HL-60/S4 treated with phorbol 12-myristate 13-acetate at 8.2 ng/mL for 4 days and 3 days (cell line): ENCODE measurements around the gene IRS1.

ENCODE experiments used
- in situ Hi-C: fragments of 300-500 bp; cut with MboI; formaldehyde crosslinking; loops from 2 replicates; pipeline ENCODE4 v1.15.0; 2022; ENCODE audit warnings: low sequenced_read_pairs

The IRS1 gene

GRCh38 chr2:226791056-226791486 is 8.5 kb downstream of the IRS1 start:
- in situ Hi-C loops: no loop called here

- in situ Hi-C loops: no loop called here
Measured at GRCh38 chr2:226790431-226790830, 9.2 kb downstream of the IRS1 start.

GRCh38 chr2:226790011-226790410 is 9.6 kb downstream of the IRS1 start:
- in situ Hi-C loops: no loop called here

- in situ Hi-C loops: no loop called here
Measured at GRCh38 chr2:226788881-226789490, 10.6 kb downstream of the IRS1 start.

- in situ Hi-C loops: no loop called here
Measured at GRCh38 chr2:226788064-226788463, 11.6 kb downstream of the IRS1 start.

GRCh38 chr2:226783885-226784284 is 15.7 kb downstream of the IRS1 start:
- in situ Hi-C loops: no loop called here

- in situ Hi-C loops: no loop called here
Measured at GRCh38 chr2:226782092-226782713, 17.4 kb downstream of the IRS1 start.

GRCh38 chr2:226780431-226780830 is 19.2 kb downstream of the IRS1 start:
- in situ Hi-C loops: no loop called here

- in situ Hi-C loops: no loop called here
Measured at GRCh38 chr2:226777611-226778010, 22.0 kb downstream of the IRS1 start.

GRCh38 chr2:226776104-226776503 is 23.5 kb downstream of the IRS1 start:
- in situ Hi-C loops: no loop called here

- in situ Hi-C loops: no loop called here
Measured at GRCh38 chr2:226775032-226775509, 24.5 kb downstream of the IRS1 start.

GRCh38 chr2:226773291-226773690 is 26.3 kb downstream of the IRS1 start:
- in situ Hi-C loops: no loop called here

GRCh38 chr2:226772389-226773179 is 27.0 kb downstream of the IRS1 start:
- in situ Hi-C loops: no loop called here

GRCh38 chr2:226771067-226771466 is 28.6 kb downstream of the IRS1 start:
- in situ Hi-C loops: no loop called here

- in situ Hi-C loops: no loop called here
Measured at GRCh38 chr2:226767056-226767813, 32.4 kb downstream of the IRS1 start.

GRCh38 chr2:226766352-226767055 is 33.1 kb downstream of the IRS1 start:
- in situ Hi-C loops: no loop called here

GRCh38 chr2:226763320-226763719 is 36.3 kb downstream of the IRS1 start:
- in situ Hi-C loops: no loop called here

- in situ Hi-C loops: no loop called here
Measured at GRCh38 chr2:226761195-226761583, 38.4 kb downstream of the IRS1 start.

GRCh38 chr2:226760412-226761194 is 39.0 kb downstream of the IRS1 start:
- in situ Hi-C loops: no loop called here

- in situ Hi-C loops: no loop called here
Measured at GRCh38 chr2:226759768-226760167, 39.9 kb downstream of the IRS1 start.
